Measurements from ENCODE around the gene B3GNT3.

Gene B3GNT3

DNA sequence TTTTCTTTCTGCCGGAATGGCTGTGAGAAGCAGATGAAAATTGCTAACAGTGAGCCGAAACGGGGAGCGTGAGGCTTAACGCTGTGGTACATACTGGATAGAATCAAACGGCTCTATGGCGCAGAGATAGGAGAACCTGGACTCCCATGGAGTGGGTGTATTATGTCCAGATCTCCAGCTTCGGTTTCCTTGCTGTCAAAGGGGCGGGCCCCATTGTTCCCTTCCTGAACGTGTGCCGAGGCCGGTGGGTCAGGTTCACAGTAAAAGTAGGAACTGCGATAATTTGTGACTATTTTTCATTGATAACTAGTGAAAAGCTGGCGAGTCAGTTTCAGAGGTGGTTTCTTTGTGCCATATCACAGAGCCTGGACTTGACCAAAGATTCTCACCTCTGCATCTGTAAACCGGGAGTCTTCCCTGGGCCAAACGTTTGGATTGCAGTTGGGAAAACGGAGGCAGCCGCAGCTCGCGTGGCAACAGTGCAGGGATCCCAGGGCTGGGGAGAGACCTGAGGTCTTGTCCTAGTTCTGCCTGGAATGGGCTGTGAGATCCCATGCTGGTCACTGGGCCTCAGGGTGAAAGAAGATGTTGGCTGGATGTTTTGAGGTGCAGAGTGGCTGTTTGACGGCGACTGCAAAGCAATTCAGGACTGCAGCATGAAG, 65.5 kb downstream of the B3GNT3 start:
- H3K4me1 ChIP-seq (ENCODE audit: insufficient read depth, poor library complexity, severe bottlenecking), result peaks cover 14% of the 10 kb centered on the region
- no peak for DNase-seq (ENCODE audit: low spot score)
- peak overlapping the region; percentile 76 for H3K4me3 ChIP-seq (ENCODE audit: severe bottlenecking)
- TF ChIP-seq, protein P1, sequence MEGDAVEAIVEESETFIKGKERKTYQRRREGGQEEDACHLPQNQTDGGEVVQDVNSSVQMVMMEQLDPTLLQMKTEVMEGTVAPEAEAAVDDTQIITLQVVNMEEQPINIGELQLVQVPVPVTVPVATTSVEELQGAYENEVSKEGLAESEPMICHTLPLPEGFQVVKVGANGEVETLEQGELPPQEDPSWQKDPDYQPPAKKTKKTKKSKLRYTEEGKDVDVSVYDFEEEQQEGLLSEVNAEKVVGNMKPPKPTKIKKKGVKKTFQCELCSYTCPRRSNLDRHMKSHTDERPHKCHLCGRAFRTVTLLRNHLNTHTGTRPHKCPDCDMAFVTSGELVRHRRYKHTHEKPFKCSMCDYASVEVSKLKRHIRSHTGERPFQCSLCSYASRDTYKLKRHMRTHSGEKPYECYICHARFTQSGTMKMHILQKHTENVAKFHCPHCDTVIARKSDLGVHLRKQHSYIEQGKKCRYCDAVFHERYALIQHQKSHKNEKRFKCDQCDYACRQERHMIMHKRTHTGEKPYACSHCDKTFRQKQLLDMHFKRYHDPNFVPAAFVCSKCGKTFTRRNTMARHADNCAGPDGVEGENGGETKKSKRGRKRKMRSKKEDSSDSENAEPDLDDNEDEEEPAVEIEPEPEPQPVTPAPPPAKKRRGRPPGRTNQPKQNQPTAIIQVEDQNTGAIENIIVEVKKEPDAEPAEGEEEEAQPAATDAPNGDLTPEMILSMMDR (IDR thresholded peaks at IDR 0.05; ENCODE audit: poor library complexity, severe bottlenecking), result no peak
- ATAC-seq (ENCODE audit: low read depth), result no peak
- no peaks in the 10 kb centered on the region for H3K9me3 ChIP-seq (ENCODE audit: severe bottlenecking)
- H3K36me3 ChIP-seq (ENCODE audit: low read depth), result peaks cover 49% of the 10 kb centered on the region
- H3K27me3 ChIP-seq (ENCODE audit: insufficient read depth, poor library complexity, severe bottlenecking), result no peaks in the 10 kb centered on the region
- H3K27ac ChIP-seq (ENCODE audit: poor library complexity, severe bottlenecking), result peak overlapping the region; percentile 74

DNA sequence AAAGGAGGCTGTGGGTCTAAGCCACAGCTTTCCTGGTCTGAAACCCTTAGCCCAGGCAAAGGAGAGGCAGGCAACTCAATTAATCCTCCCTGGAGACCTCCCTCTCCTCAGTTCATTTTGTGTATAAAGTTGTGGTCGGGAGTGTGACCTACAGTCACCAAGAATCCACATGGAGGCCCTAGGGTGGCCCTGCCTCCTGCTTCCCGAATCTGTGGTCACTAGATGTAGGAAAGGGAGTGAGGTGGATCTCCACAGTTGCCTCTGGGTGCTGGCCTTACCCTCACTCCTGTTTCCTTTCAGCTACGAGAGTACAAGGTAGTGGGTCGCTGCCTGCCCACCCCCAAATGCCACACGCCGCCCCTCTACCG, 66.0 kb downstream of the B3GNT3 start:
- ATAC-seq (ENCODE audit: low read depth), result no peak
- TF ChIP-seq, protein P1 (IDR thresholded peaks at IDR 0.05; ENCODE audit: poor library complexity, severe bottlenecking), result no peak
- H3K27me3 ChIP-seq (ENCODE audit: insufficient read depth, poor library complexity, severe bottlenecking), result no peaks in the 10 kb centered on the region
- H3K9me3 ChIP-seq (ENCODE audit: severe bottlenecking), result no peaks in the 10 kb centered on the region
- no peak for DNase-seq (ENCODE audit: low spot score)
- peaks cover 18% of the 10 kb centered on the region for H3K4me1 ChIP-seq (ENCODE audit: insufficient read depth, poor library complexity, severe bottlenecking)
- H3K4me3 ChIP-seq (ENCODE audit: severe bottlenecking), result peak overlapping the region; percentile 76
- peaks cover 49% of the 10 kb centered on the region for H3K36me3 ChIP-seq (ENCODE audit: low read depth)
- H3K27ac ChIP-seq (ENCODE audit: poor library complexity, severe bottlenecking), result peak overlapping the region; percentile 74

DNA sequence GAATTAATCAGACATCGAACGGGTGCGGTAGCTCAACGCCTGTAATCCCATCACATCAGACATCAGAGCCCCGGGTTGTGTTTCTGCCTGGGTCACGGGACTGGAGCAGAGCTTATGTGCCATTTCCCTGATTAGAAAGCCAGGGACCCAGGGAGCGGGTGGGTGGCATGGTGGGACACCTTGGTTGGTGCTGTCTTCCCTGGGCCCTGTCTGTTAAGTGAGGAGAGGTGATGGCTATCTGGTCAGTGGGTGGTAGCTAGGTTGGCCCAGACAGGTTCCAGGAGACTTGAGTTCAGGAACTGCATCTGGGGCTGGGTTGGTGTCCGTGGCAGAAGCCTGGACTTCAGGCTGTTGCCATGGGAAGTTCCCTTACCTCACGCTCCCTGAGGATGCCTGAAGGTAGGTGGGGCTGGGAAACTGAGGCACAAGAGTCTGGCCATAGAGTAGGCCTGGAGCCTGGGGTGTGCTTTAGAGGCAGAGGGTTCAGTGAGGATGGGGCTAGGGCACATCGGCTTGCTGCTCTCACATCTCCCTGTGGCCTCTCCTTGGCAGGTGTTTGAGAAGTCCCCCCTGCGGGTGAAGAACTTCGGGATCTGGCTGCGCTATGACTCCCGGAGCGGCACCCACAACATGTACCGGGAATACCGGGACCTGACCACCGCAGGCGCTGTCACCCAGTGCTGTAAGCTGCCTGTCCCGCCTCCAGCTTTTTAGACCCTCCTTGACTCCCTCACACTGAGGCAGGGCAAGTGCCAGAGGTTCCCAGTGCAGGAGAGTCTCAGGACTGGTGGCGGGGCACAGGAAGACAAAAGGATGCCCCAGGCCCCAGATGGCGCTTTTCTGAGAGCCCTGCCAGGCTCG, 66.8 kb downstream of the B3GNT3 start:
- H3K4me3 ChIP-seq (ENCODE audit: severe bottlenecking), result peak overlapping the region; percentile 76

DNA sequence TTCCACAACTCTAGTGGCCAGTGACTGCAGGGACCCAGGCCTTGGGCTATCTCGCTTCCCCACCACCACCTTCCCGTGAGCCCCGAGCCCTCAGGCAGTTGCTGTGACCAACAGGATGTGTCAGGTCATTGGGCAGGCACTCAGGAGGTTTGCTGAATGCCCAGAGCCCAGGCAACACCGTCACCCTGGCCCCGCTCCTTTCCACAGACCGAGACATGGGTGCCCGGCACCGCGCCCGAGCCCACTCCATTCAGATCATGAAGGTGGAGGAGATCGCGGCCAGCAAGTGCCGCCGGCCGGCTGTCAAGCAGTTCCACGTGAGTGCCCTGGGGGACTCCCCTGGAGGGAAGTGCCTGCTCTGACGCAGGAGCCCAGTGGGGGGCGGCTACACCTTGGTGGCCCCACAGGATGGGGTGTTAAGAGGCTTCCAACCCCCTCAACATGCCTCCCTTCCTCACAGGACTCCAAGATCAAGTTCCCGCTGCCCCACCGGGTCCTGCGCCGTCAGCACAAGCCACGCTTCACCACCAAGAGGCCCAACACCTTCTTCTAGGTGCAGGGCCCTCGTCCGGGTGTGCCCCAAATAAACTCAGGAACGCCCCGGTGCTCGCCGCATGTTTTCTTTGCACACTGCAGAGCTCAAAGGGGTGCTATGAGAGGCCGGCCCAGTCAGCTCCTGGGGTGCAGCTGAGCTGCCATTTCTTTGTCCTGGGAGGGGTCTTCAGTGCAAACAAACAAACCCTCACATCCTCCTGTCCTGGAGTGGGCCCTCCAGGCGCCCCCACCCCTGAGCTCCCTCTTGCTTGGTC, 68.0 kb downstream of the B3GNT3 start:
- peak overlapping the region; percentile 74 for H3K27ac ChIP-seq (ENCODE audit: poor library complexity, severe bottlenecking)
- ATAC-seq (ENCODE audit: low read depth), result no peak

More for the DNA sequence above, 66.8 kb downstream of the B3GNT3 start:
- TF ChIP-seq, protein P1 (IDR thresholded peaks at IDR 0.05; ENCODE audit: poor library complexity, severe bottlenecking), result no peak
- ATAC-seq (ENCODE audit: low read depth) (no peak), DNase-seq (ENCODE audit: low spot score) (peak; percentile 34)
- H3K27ac ChIP-seq (ENCODE audit: poor library complexity, severe bottlenecking), result peak overlapping the region; percentile 74
- H3K36me3 ChIP-seq (ENCODE audit: low read depth), result peaks cover 49% of the 10 kb centered on the region
- H3K27me3 ChIP-seq (ENCODE audit: insufficient read depth, poor library complexity, severe bottlenecking), result no peaks in the 10 kb centered on the region
- H3K4me1 ChIP-seq (ENCODE audit: insufficient read depth, poor library complexity, severe bottlenecking), result peaks cover 18% of the 10 kb centered on the region
- no peaks in the 10 kb centered on the region for H3K9me3 ChIP-seq (ENCODE audit: severe bottlenecking)

More for the DNA sequence above, 68.0 kb downstream of the B3GNT3 start:
- Histone ChIP-seq H3K36me3 (ENCODE audit: low read depth) (peaks cover 49% of the 10 kb centered on the region), H3K4me3 (ENCODE audit: severe bottlenecking) (no peak overlapping the region), H3K27me3 (ENCODE audit: insufficient read depth, poor library complexity, severe bottlenecking) (no peaks in the 10 kb centered on the region), H3K4me1 (ENCODE audit: insufficient read depth, poor library complexity, severe bottlenecking) (peaks cover 18% of the 10 kb centered on the region), H3K9me3 (ENCODE audit: severe bottlenecking) (no peaks in the 10 kb centered on the region)
- TF ChIP-seq, protein P1 (IDR thresholded peaks at IDR 0.05; ENCODE audit: poor library complexity, severe bottlenecking), result no peak
- DNase-seq (ENCODE audit: low spot score), result no peak

Measured in RWPE2 (cell line).